ACHN (cell line): ENCODE results near the gene ZNF786.
"Not testable (repeated sequence)": the region's sequence is repeated elsewhere in the genome, so short reads cannot be mapped to it uniquely, and the experiment has no call there.

Source experiments
- DNase-seq: peaks from one replicate; pipeline ENCODE4 v3.0.0-alpha.2; 2015
- in situ Hi-C: cut with HindIII; loops from 2 replicates; pipeline ENCODE4 v1.10.0; 2017; ENCODE audit warnings: low sequenced_read_pairs, low pct_ligation_motif_present, low pct_unique_long_range_greater_than_20kb

ZNF786 gene

GRCh38 chr7:149085866-149086265 lies 4.7 kb downstream of the ZNF786 start:
- in situ Hi-C loops = no loop called here
- DNase-seq = no peak

- no peak for DNase-seq
- in situ Hi-C loops = no loop called here
Measured at GRCh38 chr7:149084407-149084806, 6.1 kb downstream of the ZNF786 start.

- no peak for DNase-seq
- in situ Hi-C loops = no loop called here
Measured at GRCh38 chr7:149081914-149082313, 8.6 kb downstream of the ZNF786 start.

GRCh38 chr7:149077594-149077993 lies 12.9 kb downstream of the ZNF786 start:
- in situ Hi-C loops = no loop called here
- no peak for DNase-seq

- no peak for DNase-seq
- in situ Hi-C loops = no loop called here
Measured at GRCh38 chr7:149075286-149075685, 15.2 kb downstream of the ZNF786 start.

- DNase-seq = no peak
- in situ Hi-C loops = no loop called here
Measured at GRCh38 chr7:149074116-149074885, 16.2 kb downstream of the ZNF786 start.

- in situ Hi-C loops = no loop called here
- no peak for DNase-seq
Measured at GRCh38 chr7:149072438-149072775, 18.1 kb downstream of the ZNF786 start.

- in situ Hi-C loops = no loop called here
- no peak for DNase-seq
Measured at GRCh38 chr7:149071641-149072437, 18.7 kb downstream of the ZNF786 start.

GRCh38 chr7:149071182-149071635 lies 19.3 kb downstream of the ZNF786 start:
- no peak for DNase-seq
- in situ Hi-C loops = no loop called here

GRCh38 chr7:149070372-149071125 lies 20.0 kb downstream of the ZNF786 start:
- in situ Hi-C loops = no loop called here

GRCh38 chr7:149067869-149068268 lies 22.6 kb downstream of the ZNF786 start:
- in situ Hi-C loops = no loop called here
- DNase-seq = no peak

More at GRCh38 chr7:149070372-149071125, 20.0 kb downstream of the ZNF786 start:
- DNase-seq = no peak

- in situ Hi-C loops = no loop called here
- DNase-seq = no peak
Measured at GRCh38 chr7:149063476-149063875, 27.0 kb downstream of the ZNF786 start.

- in situ Hi-C loops, DNase-seq: not testable (repeated sequence)
Measured at GRCh38 chr7:149062217-149062899, 28.2 kb downstream of the ZNF786 start.

GRCh38 chr7:149060156-149060555 lies 30.4 kb downstream of the ZNF786 start:
- DNase-seq = no peak
- in situ Hi-C loops = no loop called here

GRCh38 chr7:149053885-149054284 lies 36.6 kb downstream of the ZNF786 start:
- in situ Hi-C loops = no loop called here

GRCh38 chr7:149053384-149053783 lies 37.1 kb downstream of the ZNF786 start:
- in situ Hi-C loops = no loop called here
- no peak for DNase-seq

More at GRCh38 chr7:149053885-149054284, 36.6 kb downstream of the ZNF786 start:
- no peak for DNase-seq

- in situ Hi-C loops = no loop called here
- DNase-seq = peak; percentile 17
Measured at GRCh38 chr7:149050941-149051340, 39.6 kb downstream of the ZNF786 start.

GRCh38 chr7:149048805-149049204 lies 41.7 kb downstream of the ZNF786 start:
- in situ Hi-C loops = no loop called here
- DNase-seq = no peak

- no peak for DNase-seq
- in situ Hi-C loops = no loop called here
Measured at GRCh38 chr7:149046416-149046815, 44.1 kb downstream of the ZNF786 start.
